Smooth muscle cell (in vitro differentiated cells): ENCODE results near the gene SIRPD. TPM values are rescaled to one million over a fixed set of nuclear protein-coding genes. Genes with fewer than 3 reads are reported as not detected.
"Not testable (repeated sequence)": the region's sequence is repeated elsewhere in the genome, so short reads cannot be mapped to it uniquely, and the experiment has no call there.

ENCODE experiments used
- DNase-seq: peaks from one replicate; lab custom pipeline; 2025; ENCODE audit not compliant: unreplicated experiment; lab: John Stamatoyannopoulos, UW
- H2AFZ ChIP-seq: fragments of 200-600 bp; sonication (generic); 2 replicates; pipeline ENCODE4 v1.6.0; 2016; ENCODE audit warnings: antibody characterized with exemption, low read depth, mild to moderate bottlenecking
- H3F3A ChIP-seq: fragments of 200-600 bp; sonication (generic); 2 replicates; pipeline ENCODE4 v1.6.0; 2017; ENCODE audit warnings: antibody characterized with exemption, low read depth
- H3K27ac ChIP-seq: fragments of 200-600 bp; sonication (generic); 2 replicates; pipeline ENCODE4 v1.5.1; 2016; ENCODE audit warnings: low read depth, mild to moderate bottlenecking
- H3K27me3 ChIP-seq: fragments of 200-600 bp; sonication (generic); 2 replicates; pipeline ENCODE4 v1.6.1; 2016; ENCODE audit warnings: low read depth, mild to moderate bottlenecking
- H3K36me3 ChIP-seq: fragments of 200-600 bp; sonication (generic); 2 replicates; pipeline ENCODE4 v1.5.1; 2016; ENCODE audit warnings: low read depth
- H3K4me1 ChIP-seq: fragments of 200-600 bp; sonication (generic); 2 replicates; pipeline ENCODE4 v1.5.1; 2016; ENCODE audit warnings: low read depth
- H3K4me2 ChIP-seq: fragments of 200-600 bp; sonication (generic); 2 replicates; pipeline ENCODE4 v1.6.0; 2016; ENCODE audit warnings: mild to moderate bottlenecking
- H3K4me3 ChIP-seq: fragments of 200-600 bp; sonication (generic); 2 replicates; pipeline ENCODE4 v1.5.1; 2016; ENCODE audit warnings: mild to moderate bottlenecking
- H3K79me2 ChIP-seq: fragments of 200-600 bp; sonication (generic); 2 replicates; pipeline ENCODE4 v1.6.0; 2016; ENCODE audit warnings: low read depth, mild to moderate bottlenecking
- H3K9ac ChIP-seq: fragments of 200-600 bp; sonication (generic); 2 replicates; pipeline ENCODE4 v1.6.0; 2016; ENCODE audit warnings: low read depth
- H3K9me3 ChIP-seq: fragments of 200-600 bp; sonication (generic); replicated peaks from 2 replicates; pipeline ENCODE4 v1.5.1; 2016; ENCODE audit warnings: low read depth
- H4K20me1 ChIP-seq: fragments of 200-600 bp; sonication (generic); 2 replicates; pipeline ENCODE4 v1.6.0; 2016; ENCODE audit warnings: low read depth
- CTCF ChIP-seq: fragments of 200-600 bp; sonication (generic); IDR thresholded peaks from 2 replicates; pipeline ENCODE4 v1.5.1; 2017; ENCODE audit warnings: borderline replicate concordance, mild to moderate bottlenecking, antibody characterized with exemption; ENCODE audit not compliant: insufficient read depth, poor library complexity, severe bottlenecking
- WGBS: methylation state at CpG from one replicate; pipeline ENCODE4 v1.1.7; 2016; ENCODE audit warnings: low lambda C conversion rate; 5-methylcytosine and 5-hydroxymethylcytosine counted together
- polyA plus RNA-seq: library from polyadenylated mRNA; unstranded; fragments of >200 nt; fragmentation: Nextera tagmentation; extraction: Ambion mirVana; gene quantifications from 2 replicates; pipeline ENCODE4 v1.2.1, GENCODE V29; 2016
- total RNA-seq: library from RNA; depleted of rRNA; stranded (reverse); fragments of >200 nt; gene quantifications from 2 replicates; pipeline ENCODE4 v1.2.3, GENCODE V29; 2014

The SIRPD gene
- total and polyA plus RNA-seq, 2 experiments from 2014 or later, result not detected

- no peaks in the 10 kb centered on the region for H4K20me1 ChIP-seq
- no peaks in the 10 kb centered on the region for H3K9me3 ChIP-seq
- H3K79me2 ChIP-seq, result no peaks in the 10 kb centered on the region
- H3F3A ChIP-seq, result no peaks in the 10 kb centered on the region
- no peak overlapping the region for H2AFZ ChIP-seq
- H3K9ac ChIP-seq, result no peak overlapping the region
- TF ChIP-seq CTCF, result no peak
- DNase-seq, result no peak
- 86% methylated on average over 8 of the region's 8 CpGs for WGBS
- H3K36me3 ChIP-seq, result no peaks in the 10 kb centered on the region
- no peak overlapping the region for H3K4me3 ChIP-seq
- no peaks in the 10 kb centered on the region for H3K4me1 ChIP-seq
- peak overlapping the region; percentile 41 for H3K27ac ChIP-seq
- H3K27me3 ChIP-seq, result no peaks in the 10 kb centered on the region
- no peak overlapping the region for H3K4me2 ChIP-seq
These were observed 57.7 kb downstream of the SIRPD start for GRCh38 chr20:1499528-1500420.

GRCh38 chr20:1497371-1497770, 60.1 kb downstream of the SIRPD start:
- H3K9me3 ChIP-seq, H3K27me3 ChIP-seq: not testable (repeated sequence)
- WGBS, result 69% methylated on average over 5 of the region's 5 CpGs

GRCh38 chr20:1496930-1497329, 60.6 kb downstream of the SIRPD start:
- H3K9me3 ChIP-seq, result no peaks in the 10 kb centered on the region
- H3K27me3 ChIP-seq, result no peaks in the 10 kb centered on the region
- H2AFZ ChIP-seq, result no peak overlapping the region
- no peaks in the 10 kb centered on the region for H3F3A ChIP-seq
- H3K4me3 ChIP-seq, result no peak overlapping the region
- no peaks in the 10 kb centered on the region for H3K79me2 ChIP-seq
- no peaks in the 10 kb centered on the region for H4K20me1 ChIP-seq
- no peak for TF ChIP-seq CTCF
- H3K36me3 ChIP-seq, result no peaks in the 10 kb centered on the region
- no peaks in the 10 kb centered on the region for H3K4me1 ChIP-seq
- DNase-seq, result no peak
- H3K4me2 ChIP-seq, result no peak overlapping the region
- 91% methylated on average over 3 of the region's 3 CpGs for WGBS
- no peak overlapping the region for H3K27ac ChIP-seq
- H3K9ac ChIP-seq, result no peak overlapping the region

More at GRCh38 chr20:1497371-1497770, 60.1 kb downstream of the SIRPD start:
- not testable (repeated sequence) for H2AFZ ChIP-seq, H3K79me2 ChIP-seq, H3K9ac ChIP-seq, H3F3A ChIP-seq, H3K4me2 ChIP-seq, H3K27ac ChIP-seq, H3K4me1 ChIP-seq, H3K4me3 ChIP-seq, DNase-seq, H3K36me3 ChIP-seq, H4K20me1 ChIP-seq

GRCh38 chr20:1494436-1494835, 63.1 kb downstream of the SIRPD start:
- Histone ChIP-seq H3F3A (no peaks in the 10 kb centered on the region), H3K9me3 (no peaks in the 10 kb centered on the region), H3K4me2 (peak overlapping the region; percentile 18), H3K27me3 (no peaks in the 10 kb centered on the region), H2AFZ (no peak overlapping the region), H3K4me3 (no peak overlapping the region), H4K20me1 (no peaks in the 10 kb centered on the region), H3K79me2 (no peaks in the 10 kb centered on the region), H3K9ac (no peak overlapping the region), H3K36me3 (no peaks in the 10 kb centered on the region), H3K4me1 (no peaks in the 10 kb centered on the region), H3K27ac (no peak overlapping the region)
- 28% methylated on average over 3 of the region's 3 CpGs for WGBS
- no peak for TF ChIP-seq CTCF
- DNase-seq, result no peak
